Uterine smooth muscle cell (primary cell): ENCODE results near the gene CD300A. TPM values are rescaled to one million over a fixed set of nuclear protein-coding genes. Genes with fewer than 3 reads are reported as not detected.

Source experiments
- total RNA-seq: library from RNA; depleted of rRNA; stranded (reverse); fragments of >200 nt; gene quantifications from 2 replicates; pipeline ENCODE4 v1.2.3, GENCODE V29; 2014

The CD300A gene
- not detected in 2 replicates for total RNA-seq

GRCh38 chr17:74466111-74466827 is at the start of gene CD300A:
CD300A (plus strand) TSS chr17:74466634; CDS start chr17:74466704, 70 bp downstream.

GRCh38 chr17:74431568-74432423 is 34.6 kb upstream of the CD300A start, which contains the start of gene GPRC5C:
GPRC5C (plus strand) TSS chr17:74432088; CDS start chr17:74439777, 7,689 bp downstream.

GRCh38 chr17:74531231-74531761 is 64.9 kb downstream of the CD300A start, which contains the start of gene CD300LB:
CD300LB (minus strand) TSS chr17:74531475; CDS start chr17:74531350, 125 bp downstream.

Other genes starting within 250 kb of the CD300A start
- gene DNAI2, start 192.4 kb upstream of the CD300A start, total RNA-seq, result not detected in 2 replicates
- not detected in 2 replicates for gene KIF19, start 140.4 kb upstream of the CD300A start, total RNA-seq
- gene BTBD17, start 104.8 kb upstream of the CD300A start, total RNA-seq, result not detected in 2 replicates
- not detected in 2 replicates for gene GPR142, start 99.1 kb upstream of the CD300A start, total RNA-seq
- gene GPRC5C, start 34.5 kb upstream of the CD300A start, total RNA-seq, result 3.5 and 9.1 TPM in 2 replicates
- not detected in 2 replicates for gene CD300LB, start 64.8 kb downstream of the CD300A start, total RNA-seq
- gene CD300C, start 79.5 kb downstream of the CD300A start, total RNA-seq, result not detected in 2 replicates
- not detected in 2 replicates for gene CD300H, start 100.9 kb downstream of the CD300A start, total RNA-seq
- gene CD300LD, start 125.6 kb downstream of the CD300A start, total RNA-seq, result not detected in 2 replicates
- gene CD300E, start 157.1 kb downstream of the CD300A start, total RNA-seq, result not detected in 2 replicates
- gene CD300LF, start 246.3 kb downstream of the CD300A start, total RNA-seq, result not detected in 2 replicates